Esophagus (tissue), 2 donors: ENCODE measurements around the gene PPM1D. TPM values are rescaled to one million over a fixed set of nuclear protein-coding genes. Genes with fewer than 3 reads are reported as not detected.
"Not testable (repeated sequence)": the region's sequence is repeated elsewhere in the genome, so short reads cannot be mapped to it uniquely, and the experiment has no call there.

ENCODE experiments used
- H3K27ac ChIP-seq, 2 donors: one replicate each; pipeline ENCODE4 v1.5.1; 2013; ENCODE audit warnings: low read depth in 2 of 2, mild to moderate bottlenecking in 2 of 2, inconsistent platforms in 1 of 2, low read length in 1 of 2, moderate library complexity in 1 of 2
- H3K27me3 ChIP-seq, 2 donors: one replicate each; pipeline ENCODE4 v1.6.1; 2013; ENCODE audit warnings: low read length in 2 of 2, control low read depth in 1 of 2, mild to moderate bottlenecking in 1 of 2; ENCODE audit not compliant: insufficient read depth in 2 of 2, control insufficient read depth in 1 of 2
- H3K36me3 ChIP-seq, 2 donors: one replicate each; pipeline ENCODE4 v1.6.1; 2013; ENCODE audit warnings: low read length in 1 of 2; ENCODE audit not compliant: control insufficient read depth in 2 of 2, insufficient read depth in 2 of 2
- H3K4me1 ChIP-seq, 2 donors: one replicate each; pipeline ENCODE4 v1.6.1; 2013; ENCODE audit warnings: low read length in 1 of 2; ENCODE audit not compliant: control insufficient read depth in 2 of 2, insufficient read depth in 2 of 2
- H3K4me3 ChIP-seq, 2 donors: one replicate each; pipeline ENCODE4 v1.5.1; 2013; ENCODE audit warnings: low read length in 2 of 2, mild to moderate bottlenecking in 2 of 2, low read depth in 1 of 2, moderate library complexity in 1 of 2
- H3K9me3 ChIP-seq, 2 donors: one replicate each; pipeline ENCODE4 v1.6.1; 2013; ENCODE audit warnings: mild to moderate bottlenecking in 2 of 2, low read depth in 1 of 2, low read length in 1 of 2, moderate library complexity in 1 of 2; ENCODE audit not compliant: control insufficient read depth in 2 of 2, insufficient read depth in 1 of 2
- WGBS, 2 donors: extraction: QIAGEN DNeasy Blood & Tissue Kit; methylation state at CpG; one replicate each; pipeline ENCODE4 v1.1.7; 2013; 5-methylcytosine and 5-hydroxymethylcytosine counted together
- polyA plus RNA-seq, 2 donors: library from polyadenylated mRNA; stranded (reverse); fragments of 200-250 nt; gene quantifications; one replicate each; pipeline ENCODE4 v1.2.3, GENCODE V29; 2013
- donor health status: healthy with polysubstance abuse.
- donor health status: Bipolar disorder and iron deficiency.

Gene PPM1D
- polyA plus RNA-seq, 2 donors: 3.3 to 5.1 TPM

- H3K4me3 ChIP-seq: no peak overlapping the region
- H3K27me3 ChIP-seq: no peaks in the 10 kb centered on the region
- 83 to 94% methylated on average over 1 of the region's 1 CpG for WGBS, 2 donors
- H3K4me1 ChIP-seq: no peaks in the 10 kb centered on the region
- no peak overlapping the region for H3K27ac ChIP-seq
- H3K9me3 ChIP-seq: no peaks in the 10 kb centered on the region
- H3K36me3 ChIP-seq: peaks cover 0 to 3% of the 10 kb centered on the region in 2 donors
Observed at GRCh38 chr17:60647705-60648104, 47.7 kb downstream of the PPM1D start.

- H3K27me3 ChIP-seq: no peaks in the 10 kb centered on the region
- no peaks in the 10 kb centered on the region for H3K9me3 ChIP-seq
- peaks cover 0 to 3% of the 10 kb centered on the region in 2 donors for H3K36me3 ChIP-seq
- WGBS, 2 donors: 81 to 87% methylated on average over 2 of the region's 2 CpGs
- H3K27ac ChIP-seq: no peak overlapping the region
- no peaks in the 10 kb centered on the region for H3K4me1 ChIP-seq
- no peak overlapping the region for H3K4me3 ChIP-seq
Observed at GRCh38 chr17:60652454-60653247, 52.7 kb downstream of the PPM1D start.

GRCh38 chr17:60653569-60653968 lies 53.6 kb downstream of the PPM1D start:
- Histone ChIP-seq H3K4me3 (no peak overlapping the region), H3K9me3 (no peaks in the 10 kb centered on the region), H3K36me3 (peaks cover 0 to 3% of the 10 kb centered on the region in 2 donors), H3K27ac (no peak overlapping the region), H3K4me1 (no peaks in the 10 kb centered on the region), H3K27me3 (no peaks in the 10 kb centered on the region)
- 94 to 100% methylated on average over 1 of the region's 1 CpG for WGBS, 2 donors

- WGBS, 2 donors: 96 to 99% methylated on average over 5 of the region's 5 CpGs
- Histone ChIP-seq H3K27ac (no peak overlapping the region), H3K27me3 (no peaks in the 10 kb centered on the region), H3K4me1 (no peaks in the 10 kb centered on the region), H3K4me3 (no peak overlapping the region), H3K36me3 (no peaks in the 10 kb centered on the region), H3K9me3 (no peaks in the 10 kb centered on the region)
Observed at GRCh38 chr17:60656499-60656898, 56.5 kb downstream of the PPM1D start.

- no peaks in the 10 kb centered on the region for H3K4me1 ChIP-seq
- no peaks in the 10 kb centered on the region for H3K36me3 ChIP-seq
- no peak overlapping the region for H3K27ac ChIP-seq
- H3K9me3 ChIP-seq: no peaks in the 10 kb centered on the region
- no peaks in the 10 kb centered on the region for H3K27me3 ChIP-seq
- WGBS, 2 donors: 67 to 70% methylated on average over 1 of the region's 1 CpG
- H3K4me3 ChIP-seq: no peak overlapping the region
Observed at GRCh38 chr17:60659156-60659555, 59.2 kb downstream of the PPM1D start.

- Histone ChIP-seq H3K9me3 (no peaks in the 10 kb centered on the region), H3K27ac (no peak overlapping the region), H3K4me1 (no peaks in the 10 kb centered on the region), H3K4me3 (no peak overlapping the region), H3K36me3 (peaks cover 0 to 3% of the 10 kb centered on the region in 2 donors), H3K27me3 (no peaks in the 10 kb centered on the region)
- 95 to 96% methylated on average over 2 of the region's 2 CpGs for WGBS, 2 donors
Observed at GRCh38 chr17:60661489-60661888, 61.5 kb downstream of the PPM1D start.

GRCh38 chr17:60664022-60664421 lies 64.0 kb downstream of the PPM1D start:
- WGBS, 2 donors: 70 to 74% methylated on average over 1 of the region's 1 CpG
- Histone ChIP-seq H3K9me3 (no peaks in the 10 kb centered on the region), H3K27ac (no peak overlapping the region), H3K36me3 (peaks cover 0 to 3% of the 10 kb centered on the region in 2 donors), H3K4me3 (no peak overlapping the region), H3K27me3 (no peaks in the 10 kb centered on the region), H3K4me1 (no peaks in the 10 kb centered on the region)

GRCh38 chr17:60665602-60666001 lies 65.6 kb downstream of the PPM1D start:
- Histone ChIP-seq H3K4me3 (no peak overlapping the region), H3K4me1 (no peaks in the 10 kb centered on the region), H3K9me3 (no peaks in the 10 kb centered on the region), H3K36me3 (peaks cover 0 to 3% of the 10 kb centered on the region in 2 donors), H3K27ac (no peak overlapping the region), H3K27me3 (no peaks in the 10 kb centered on the region)
- WGBS, 2 donors: 95 to 96% methylated on average over 5 of the region's 5 CpGs

- 84 to 86% methylated on average over 7 of the region's 7 CpGs for WGBS, 2 donors
- H3K9me3 ChIP-seq, H3K4me3 ChIP-seq, H3K27me3 ChIP-seq, H3K36me3 ChIP-seq, H3K27ac ChIP-seq, H3K4me1 ChIP-seq: not testable (repeated sequence)
Observed at GRCh38 chr17:60668741-60669140, 68.7 kb downstream of the PPM1D start.

GRCh38 chr17:60671482-60671881 lies 71.5 kb downstream of the PPM1D start:
- 48 to 49% methylated on average over 2 of the region's 2 CpGs for WGBS, 2 donors
- no peak overlapping the region for H3K4me3 ChIP-seq
- no peaks in the 10 kb centered on the region for H3K4me1 ChIP-seq
- no peaks in the 10 kb centered on the region for H3K36me3 ChIP-seq
- no peaks in the 10 kb centered on the region for H3K9me3 ChIP-seq
- H3K27ac ChIP-seq: no peak overlapping the region
- no peaks in the 10 kb centered on the region for H3K27me3 ChIP-seq
